Adrenal gland (tissue), 12 donors: Measurements from ENCODE around the gene UXT. TPM values are rescaled to one million over a fixed set of nuclear protein-coding genes. Genes with fewer than 3 reads are reported as not detected.
"Not testable (repeated sequence)": the region's sequence is repeated elsewhere in the genome, so short reads cannot be mapped to it uniquely, and the experiment has no call there.

Source experiments
- DNase-seq, 7 donors: peaks; one replicate each; pipeline ENCODE4 v3.0.0-alpha.2; 2019 to 2020
- H3K27ac ChIP-seq, 5 donors: fragments of 200-600 bp; sonication (generic) in 4 of 5; 1 replicate in 3 of 5; 2 replicates in 2 of 5; pipeline versions ENCODE4 v1.5.1 to v1.8.0; 2016 to 2020; ENCODE audit warnings: mild to moderate bottlenecking in 1 of 5
- H3K27me3 ChIP-seq: fragments of 200-600 bp; 2 replicates; pipeline ENCODE4 v1.8.0; 2021
- H3K36me3 ChIP-seq, 2 donors: fragments of 200-600 bp; replicated peaks in 1 of 2; 1 replicate in 1 of 2; 2 replicates in 1 of 2; pipeline versions ENCODE4 v1.5.1 to v1.8.0; 2018 to 2022
- H3K4me1 ChIP-seq, 2 donors: fragments of 200-600 bp; replicated peaks in 1 of 2; 1 replicate in 1 of 2; 2 replicates in 1 of 2; pipeline versions ENCODE4 v1.5.1 to v1.8.0; 2018 to 2021
- H3K4me3 ChIP-seq, 4 donors: fragments of 200-600 bp; sonication (generic) in 3 of 4; one replicate each; pipeline ENCODE4 v1.5.1; 2016 to 2018
- H3K9me3 ChIP-seq, 3 donors: fragments of 200-600 bp; sonication (generic) in 1 of 3; replicated peaks in 1 of 3; 1 replicate in 2 of 3; 2 replicates in 1 of 3; pipeline versions ENCODE4 v1.5.1 to v1.8.0; 2016 to 2021
- POLR2A ChIP-seq, 2 donors: fragments of 450-650 bp; IDR thresholded peaks; one replicate each; pipeline ENCODE4 v1.6.1; 2017; ENCODE audit warnings: antibody characterized with exemption in 2 of 2, mild to moderate bottlenecking in 2 of 2, moderate library complexity in 1 of 2
- WGBS, 4 donors: extraction: QIAGEN DNeasy Blood & Tissue Kit in 2 of 4; methylation state at CpG; one replicate each; pipeline versions ENCODE4 v1.1.5 to v1.1.7; 2013 to 2017; 5-methylcytosine and 5-hydroxymethylcytosine counted together
- intact Hi-C, 2 donors: fragments of 100-400 bp; cut with DNase I; formaldehyde crosslinking; loops; one replicate each; pipeline versions ENCODE4 v1.14.1 to v1.15.0; 2022 to 2023
- polyA plus RNA-seq, 3 donors: library from polyadenylated mRNA; stranded (reverse); fragments of 200-250 nt in 2 of 3; fragments of 350-450 nt in 1 of 3; fragmentation: Illumina TruSeq in 1 of 3; extraction: RNeasy Lipid Tissue Mini Kit (QIAGEN cat#74804) in 1 of 3; gene quantifications; one replicate each; pipeline ENCODE4 v1.2.3, GENCODE V29; 2013 to 2014
- total RNA-seq, 9 donors: library from RNA; depleted of rRNA in 4 of 9; stranded (reverse); fragments of >200 nt in 4 of 9; fragments of 120-200 nt in 1 of 9; fragmentation: NEBNext Ultra II Directional in 1 of 9; extraction: Animal tissue kit (Norgen Biotek cat#: 25700) in 1 of 9; gene quantifications; one replicate each; pipeline versions ENCODE4 v1.1.0 to v1.2.4, GENCODE V29; 2013 to 2023
- TF ChIP-seq, protein P1 (sequence below), 6 experiments: fragments of 450-650 bp in 4 of 6; fragments of 200-600 bp in 2 of 6; sonication (generic) in 1 of 6; IDR thresholded peaks; 1 replicate in 5 of 6; 2 replicates in 1 of 6; pipeline versions ENCODE4 v1.5.1 to v1.8.0; 2016 to 2021; ENCODE audit warnings: antibody characterized with exemption in 6 of 6, mild to moderate bottlenecking in 2 of 6, moderate library complexity in 1 of 6
- donor health status: healthy with polysubstance abuse.
- donor health status: Bipolar disorder and iron deficiency.
- donor health status: DM: yes; HTN: yes; CAD: no.
- donor health status: DM: no; HTN: no; CAD: no.
- donor health status: DM: no; HTN: no; CAD: no.
- donor health status: DM: yes; HTN: yes; CAD: no.

The UXT gene
- total and polyA plus RNA-seq, 12 donors = 120 to 176 (median 151) TPM

DNA sequence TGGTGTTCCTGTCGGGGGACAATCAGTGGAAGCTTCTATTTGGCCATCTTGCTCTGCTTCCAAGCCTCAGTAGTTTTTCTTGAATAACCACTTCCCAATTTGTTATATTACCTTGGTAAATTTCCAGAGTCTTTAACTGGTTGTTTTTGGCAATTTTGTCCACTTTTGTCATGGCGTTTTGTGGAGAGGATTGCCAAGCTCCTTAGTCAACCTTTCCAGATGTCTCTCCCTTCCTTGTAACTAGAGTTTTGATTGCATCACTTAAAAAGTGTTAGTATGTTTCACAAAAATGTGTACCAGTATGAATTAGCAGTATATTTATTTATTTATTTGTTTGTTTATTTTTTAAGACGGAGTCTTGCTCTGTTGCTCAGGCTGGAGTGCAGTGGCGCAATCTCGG is 15.8 kb upstream of the UXT start:
- no peak for TF ChIP-seq POLR2A (IDR thresholded peaks at IDR 0.05)
- TF ChIP-seq, protein P1, sequence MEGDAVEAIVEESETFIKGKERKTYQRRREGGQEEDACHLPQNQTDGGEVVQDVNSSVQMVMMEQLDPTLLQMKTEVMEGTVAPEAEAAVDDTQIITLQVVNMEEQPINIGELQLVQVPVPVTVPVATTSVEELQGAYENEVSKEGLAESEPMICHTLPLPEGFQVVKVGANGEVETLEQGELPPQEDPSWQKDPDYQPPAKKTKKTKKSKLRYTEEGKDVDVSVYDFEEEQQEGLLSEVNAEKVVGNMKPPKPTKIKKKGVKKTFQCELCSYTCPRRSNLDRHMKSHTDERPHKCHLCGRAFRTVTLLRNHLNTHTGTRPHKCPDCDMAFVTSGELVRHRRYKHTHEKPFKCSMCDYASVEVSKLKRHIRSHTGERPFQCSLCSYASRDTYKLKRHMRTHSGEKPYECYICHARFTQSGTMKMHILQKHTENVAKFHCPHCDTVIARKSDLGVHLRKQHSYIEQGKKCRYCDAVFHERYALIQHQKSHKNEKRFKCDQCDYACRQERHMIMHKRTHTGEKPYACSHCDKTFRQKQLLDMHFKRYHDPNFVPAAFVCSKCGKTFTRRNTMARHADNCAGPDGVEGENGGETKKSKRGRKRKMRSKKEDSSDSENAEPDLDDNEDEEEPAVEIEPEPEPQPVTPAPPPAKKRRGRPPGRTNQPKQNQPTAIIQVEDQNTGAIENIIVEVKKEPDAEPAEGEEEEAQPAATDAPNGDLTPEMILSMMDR (IDR thresholded peaks at IDR 0.05) = no peak
- no peaks in the 10 kb centered on the region for H3K36me3 ChIP-seq
- H3K27me3 ChIP-seq = no peaks in the 10 kb centered on the region
- H3K9me3 ChIP-seq = peaks cover 0 to 3% (median 0%) of the 10 kb centered on the region in 3 donors
- no peak overlapping the region for H3K27ac ChIP-seq
- no peak for DNase-seq
- H3K4me1 ChIP-seq = no peaks in the 10 kb centered on the region
- intact Hi-C loops = no loop called here
- 73 to 83% (median 76%) methylated on average over 5 of the region's 5 CpGs for WGBS, 4 donors
- H3K4me3 ChIP-seq = no peak overlapping the region

DNA sequence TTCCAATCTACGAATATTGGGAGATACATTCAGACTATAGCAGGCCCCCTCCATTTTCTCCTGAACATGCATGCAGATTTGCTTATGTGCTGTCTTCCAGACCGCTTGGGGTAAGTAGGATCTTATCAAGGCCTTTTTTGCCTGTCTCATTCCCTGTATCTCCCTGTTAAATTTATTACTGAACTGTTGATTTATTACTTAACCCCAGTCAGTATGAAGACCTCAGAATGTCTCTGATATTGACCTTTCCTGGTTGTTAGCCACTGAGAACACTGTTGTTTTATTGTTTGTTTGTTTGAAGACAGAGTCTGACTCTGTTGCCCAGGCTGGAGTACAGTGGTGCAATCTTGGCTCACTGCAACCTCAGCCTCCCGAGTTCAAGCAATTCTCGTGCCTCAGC is 6.8 kb upstream of the UXT start:
- H3K36me3 ChIP-seq, H3K27me3 ChIP-seq, H3K9me3 ChIP-seq, H3K4me3 ChIP-seq, H3K4me1 ChIP-seq, DNase-seq, intact Hi-C loops, H3K27ac ChIP-seq: not testable (repeated sequence)
- WGBS, 4 donors = 66 to 93% (median 76%) methylated on average over 4 of the region's 4 CpGs

- WGBS, 4 donors = 77 to 90% (median 79%) methylated on average over 5 of the region's 5 CpGs
- no peaks in the 10 kb centered on the region for H3K9me3 ChIP-seq
- intact Hi-C loops = no loop called here
- no peak overlapping the region for H3K27ac ChIP-seq
- no peaks in the 10 kb centered on the region for H3K27me3 ChIP-seq
- no peak for DNase-seq
- no peaks in the 10 kb centered on the region for H3K36me3 ChIP-seq
- peaks cover 0 to under 1% of the 10 kb centered on the region in 2 donors for H3K4me1 ChIP-seq
- H3K4me3 ChIP-seq = no peak overlapping the region
- TF ChIP-seq, protein P1 (IDR thresholded peaks at IDR 0.05) = no peak
- no peak for TF ChIP-seq POLR2A (IDR thresholded peaks at IDR 0.05)
These were observed 5.8 kb upstream of the UXT start for GRCh38 chrX:47664737-47665136.

GRCh38 chrX:47662144-47662657 is 3.2 kb upstream of the UXT start:
- Histone ChIP-seq H3K9me3 (no peaks in the 10 kb centered on the region), H3K36me3 (peaks cover 0 to 4% of the 10 kb centered on the region in 2 donors), H3K27ac (peak overlapping the region in 2 of 5 donors; percentile 15 to 70), H3K4me3 (no peak overlapping the region), H3K27me3 (no peaks in the 10 kb centered on the region), H3K4me1 (peaks cover 0 to 4% of the 10 kb centered on the region in 2 donors)
- intact Hi-C loops = no loop called here
- peak in 4 of 7 donors; percentile 37 to 58 (median 52) for DNase-seq
- TF ChIP-seq, protein P1 (IDR thresholded peaks at IDR 0.05) = no peak
- TF ChIP-seq POLR2A (IDR thresholded peaks at IDR 0.05) = no peak
- WGBS, 4 donors = 57 to 96% (median 63%) methylated on average over 1 of the region's 1 CpG; no CpG with 5 or more reads in 1 of the 4 donors

DNA sequence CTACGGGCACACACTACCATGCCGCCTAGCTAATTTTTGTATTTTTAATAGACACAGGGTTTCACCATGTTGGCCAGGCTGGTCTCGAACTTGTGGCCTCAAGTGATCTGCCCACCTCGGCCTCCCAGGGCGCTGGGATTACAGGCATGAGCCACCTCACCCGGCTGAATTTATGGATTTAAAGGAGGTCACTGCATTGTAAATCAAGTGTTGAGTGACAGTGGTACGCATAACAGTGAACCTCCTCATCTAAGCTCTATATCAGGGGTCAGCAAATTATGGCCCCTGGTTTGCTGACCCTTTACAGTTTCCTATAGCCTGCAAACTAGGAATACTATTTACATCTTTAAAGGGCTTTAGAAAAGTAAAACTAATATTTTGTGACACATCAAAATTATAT is 2.6 kb upstream of the UXT start:
- H3K27me3 ChIP-seq = no peaks in the 10 kb centered on the region
- no peak for DNase-seq
- H3K27ac ChIP-seq = no peak overlapping the region
- no peak overlapping the region for H3K4me3 ChIP-seq
- 78 to 95% (median 87%) methylated on average over 1 to 7 of the region's 7 CpGs for WGBS, 4 donors
- H3K4me1 ChIP-seq = peaks cover 0 to 4% of the 10 kb centered on the region in 2 donors
- TF ChIP-seq, protein P1 (IDR thresholded peaks at IDR 0.05) = no peak
- TF ChIP-seq POLR2A (IDR thresholded peaks at IDR 0.05) = no peak
- intact Hi-C loops = no loop called here
- peaks cover 0 to 10% of the 10 kb centered on the region in 2 donors for H3K36me3 ChIP-seq
- H3K9me3 ChIP-seq = no peaks in the 10 kb centered on the region
